ENCODE data around the gene ERG28.
"Not testable (repeated sequence)": the region's sequence is repeated elsewhere in the genome, so short reads cannot be mapped to it uniquely, and the experiment has no call there.

DNA sequence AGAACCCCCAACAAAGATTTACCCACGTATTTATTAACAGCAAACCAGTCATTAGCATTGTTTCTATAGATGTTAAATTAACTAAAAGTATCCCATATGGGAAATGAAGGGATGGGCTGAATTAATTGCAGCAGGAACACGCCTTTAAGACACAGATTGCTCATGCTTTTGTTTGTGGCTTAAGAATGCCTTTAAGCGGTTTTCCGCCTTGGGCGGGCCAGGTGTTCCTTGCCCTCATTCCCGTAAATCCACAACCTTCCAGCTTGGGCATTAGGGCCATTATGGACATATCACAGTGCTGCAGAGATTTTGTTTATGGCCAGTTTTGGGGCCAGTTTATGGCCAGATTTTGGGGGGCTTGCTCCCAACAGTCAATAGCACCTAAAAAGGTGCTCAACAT, 59.6 kb downstream of the ERG28 start:
- TF ChIP-seq, protein P1, sequence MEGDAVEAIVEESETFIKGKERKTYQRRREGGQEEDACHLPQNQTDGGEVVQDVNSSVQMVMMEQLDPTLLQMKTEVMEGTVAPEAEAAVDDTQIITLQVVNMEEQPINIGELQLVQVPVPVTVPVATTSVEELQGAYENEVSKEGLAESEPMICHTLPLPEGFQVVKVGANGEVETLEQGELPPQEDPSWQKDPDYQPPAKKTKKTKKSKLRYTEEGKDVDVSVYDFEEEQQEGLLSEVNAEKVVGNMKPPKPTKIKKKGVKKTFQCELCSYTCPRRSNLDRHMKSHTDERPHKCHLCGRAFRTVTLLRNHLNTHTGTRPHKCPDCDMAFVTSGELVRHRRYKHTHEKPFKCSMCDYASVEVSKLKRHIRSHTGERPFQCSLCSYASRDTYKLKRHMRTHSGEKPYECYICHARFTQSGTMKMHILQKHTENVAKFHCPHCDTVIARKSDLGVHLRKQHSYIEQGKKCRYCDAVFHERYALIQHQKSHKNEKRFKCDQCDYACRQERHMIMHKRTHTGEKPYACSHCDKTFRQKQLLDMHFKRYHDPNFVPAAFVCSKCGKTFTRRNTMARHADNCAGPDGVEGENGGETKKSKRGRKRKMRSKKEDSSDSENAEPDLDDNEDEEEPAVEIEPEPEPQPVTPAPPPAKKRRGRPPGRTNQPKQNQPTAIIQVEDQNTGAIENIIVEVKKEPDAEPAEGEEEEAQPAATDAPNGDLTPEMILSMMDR (IDR thresholded peaks at IDR 0.05), result not testable (repeated sequence)
- not testable (repeated sequence) for TF ChIP-seq EZH2 (IDR thresholded peaks at IDR 0.05; ENCODE audit: borderline replicate concordance, insufficient read depth, low read depth, low read length, poor library complexity, severe bottlenecking)
